Limb (tissue), 2 donors: Measurements from ENCODE around the gene ZCCHC9.
"Not testable (repeated sequence)": the region's sequence is repeated elsewhere in the genome, so short reads cannot be mapped to it uniquely, and the experiment has no call there.

Experiments
- DNase-seq, 2 donors: peaks; one replicate each; pipeline ENCODE4 v3.0.0-alpha.2; 2016; ENCODE audit errors: extremely low spot score in 2 of 2

The ZCCHC9 gene, protein sequence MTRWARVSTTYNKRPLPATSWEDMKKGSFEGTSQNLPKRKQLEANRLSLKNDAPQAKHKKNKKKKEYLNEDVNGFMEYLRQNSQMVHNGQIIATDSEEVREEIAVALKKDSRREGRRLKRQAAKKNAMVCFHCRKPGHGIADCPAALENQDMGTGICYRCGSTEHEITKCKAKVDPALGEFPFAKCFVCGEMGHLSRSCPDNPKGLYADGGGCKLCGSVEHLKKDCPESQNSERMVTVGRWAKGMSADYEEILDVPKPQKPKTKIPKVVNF

GRCh38 chr5:81301271-81302015, at the start of gene ZCCHC9:
Gene ZCCHC9, plus strand, starts transcription at chr5:81301587. Its CDS starts 3,171 bp downstream, at chr5:81304758.
- DNase-seq: peak; percentile 95 to 96

DNA sequence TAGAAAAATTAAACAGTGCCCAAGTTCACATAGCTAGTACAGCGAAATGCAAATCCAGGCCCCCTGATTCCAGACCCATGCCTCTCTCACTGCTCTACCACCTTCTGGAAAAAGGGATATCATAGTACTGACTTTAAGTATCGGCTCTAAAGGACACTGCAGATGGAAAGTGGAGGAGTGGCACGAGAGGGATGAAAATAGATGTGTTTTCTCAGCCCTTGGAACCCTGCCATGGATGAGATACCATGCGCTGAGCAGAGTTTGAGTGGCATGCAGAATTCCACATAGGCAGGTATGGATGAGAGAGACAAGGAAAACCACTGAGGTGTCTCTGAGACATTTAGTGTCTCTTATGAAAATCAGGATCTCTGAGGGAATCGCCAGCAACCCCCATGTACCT, 49.5 kb upstream of the ZCCHC9 start:
- no peak for DNase-seq

DNA sequence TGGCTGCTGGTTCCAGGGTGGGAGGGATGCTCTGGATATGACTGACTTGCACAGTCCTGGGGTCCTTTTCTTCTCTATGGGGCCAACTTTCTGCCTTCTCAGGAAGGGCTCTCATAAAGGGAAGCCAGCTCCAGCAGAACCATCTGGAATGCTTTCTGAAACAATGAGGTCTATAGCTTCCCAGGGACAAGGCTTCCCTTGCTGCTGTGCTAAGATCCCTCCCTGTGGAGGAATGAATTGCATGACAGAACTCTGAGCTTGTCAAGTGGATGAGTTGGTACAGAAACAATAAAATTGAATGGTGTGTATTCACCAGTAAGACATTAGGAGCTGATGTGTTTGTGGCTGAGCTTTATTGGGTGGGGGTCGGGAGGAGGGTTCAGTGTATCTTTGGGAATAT, 48.5 kb upstream of the ZCCHC9 start:
- no peak for DNase-seq

- DNase-seq: no peak
Measured at GRCh38 chr5:81253875-81254274, 47.5 kb upstream of the ZCCHC9 start.

DNA sequence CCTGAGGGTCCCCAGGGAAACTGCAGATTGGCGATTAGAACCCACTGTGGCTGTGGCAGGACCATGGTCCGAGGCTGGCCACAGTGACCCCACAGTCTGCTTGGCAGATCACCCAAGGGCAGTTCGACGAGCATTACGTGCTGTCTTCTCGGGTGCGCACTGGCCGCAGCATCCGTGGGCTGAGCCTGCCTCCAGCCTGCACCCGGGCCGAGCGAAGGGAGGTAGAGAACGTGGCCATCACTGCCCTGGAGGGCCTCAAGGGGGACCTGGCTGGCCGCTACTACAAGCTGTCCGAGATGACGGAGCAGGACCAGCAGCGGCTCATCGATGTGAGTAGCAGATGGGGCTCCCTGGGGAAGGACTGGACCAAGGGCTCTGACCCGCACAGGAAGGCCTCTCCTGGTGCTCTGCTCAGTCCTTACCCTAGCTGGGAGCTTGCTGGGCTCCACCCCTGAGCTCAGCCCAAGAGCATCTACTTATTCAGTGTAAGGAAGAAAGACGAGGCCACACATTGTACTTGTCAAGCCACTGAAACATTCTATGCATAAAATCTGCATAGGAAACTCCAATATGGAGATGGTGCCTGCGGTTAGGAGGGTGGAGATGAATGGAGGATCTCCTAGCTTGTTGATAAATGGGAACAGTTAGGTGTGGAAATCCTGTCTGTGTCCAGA, 46.4 kb upstream of the ZCCHC9 start:
- DNase-seq: no peak

DNA sequence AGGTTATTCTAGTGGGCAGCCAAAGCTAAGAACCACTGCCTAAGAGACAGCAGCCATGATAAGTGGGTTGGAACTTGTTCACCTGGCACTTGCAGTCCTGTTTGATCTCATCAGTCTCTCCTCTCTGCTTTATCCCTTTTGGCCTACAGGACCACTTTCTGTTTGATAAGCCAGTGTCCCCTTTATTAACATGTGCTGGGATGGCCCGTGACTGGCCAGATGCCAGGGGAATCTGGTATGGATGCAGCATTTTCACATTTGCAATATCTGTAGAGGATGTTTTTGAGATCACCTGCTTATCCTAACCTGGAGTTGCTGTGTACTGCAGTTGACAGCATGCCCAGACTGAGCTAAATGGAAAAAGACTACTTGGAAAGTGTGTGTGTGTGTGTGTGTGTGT, 44.6 kb upstream of the ZCCHC9 start:
- DNase-seq: no peak

DNA sequence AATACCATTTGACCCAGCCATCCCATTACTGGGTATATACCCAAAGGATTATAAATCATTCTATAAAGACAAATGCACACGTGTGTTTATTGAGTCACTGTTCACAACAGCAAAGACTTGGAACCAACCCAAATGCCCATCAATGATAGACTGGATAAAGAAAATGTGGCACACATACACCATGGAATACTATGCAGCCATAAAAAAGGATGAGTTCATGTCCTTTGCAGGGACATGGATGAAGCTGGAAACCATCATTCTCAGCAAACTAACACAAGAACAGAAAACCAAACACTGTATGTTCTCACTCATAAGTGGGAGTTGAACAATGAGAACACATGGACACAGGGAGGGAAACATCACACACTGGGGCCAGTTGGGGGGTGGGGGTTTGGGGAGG, 38.6 kb upstream of the ZCCHC9 start:
- DNase-seq: not testable (repeated sequence)

DNA sequence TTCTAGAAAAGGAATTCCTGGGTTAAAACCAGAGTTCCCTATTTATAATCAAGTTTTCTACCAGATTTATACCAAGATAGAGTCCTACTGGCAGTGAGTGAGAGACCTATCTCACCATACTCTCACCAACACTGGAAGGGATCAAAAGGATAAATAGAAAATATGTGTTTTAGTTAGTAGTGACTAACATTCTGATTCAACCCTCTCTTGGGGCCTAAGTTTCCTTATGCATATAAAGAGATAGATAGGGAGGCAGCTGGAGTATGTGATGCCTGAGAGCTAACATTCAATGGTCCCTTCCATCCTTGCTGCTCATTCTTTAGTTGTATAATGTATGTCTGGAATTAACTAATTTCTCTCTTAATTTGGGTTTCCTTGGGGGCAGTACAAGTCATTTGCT, 36.3 kb upstream of the ZCCHC9 start:
- no peak for DNase-seq

DNA sequence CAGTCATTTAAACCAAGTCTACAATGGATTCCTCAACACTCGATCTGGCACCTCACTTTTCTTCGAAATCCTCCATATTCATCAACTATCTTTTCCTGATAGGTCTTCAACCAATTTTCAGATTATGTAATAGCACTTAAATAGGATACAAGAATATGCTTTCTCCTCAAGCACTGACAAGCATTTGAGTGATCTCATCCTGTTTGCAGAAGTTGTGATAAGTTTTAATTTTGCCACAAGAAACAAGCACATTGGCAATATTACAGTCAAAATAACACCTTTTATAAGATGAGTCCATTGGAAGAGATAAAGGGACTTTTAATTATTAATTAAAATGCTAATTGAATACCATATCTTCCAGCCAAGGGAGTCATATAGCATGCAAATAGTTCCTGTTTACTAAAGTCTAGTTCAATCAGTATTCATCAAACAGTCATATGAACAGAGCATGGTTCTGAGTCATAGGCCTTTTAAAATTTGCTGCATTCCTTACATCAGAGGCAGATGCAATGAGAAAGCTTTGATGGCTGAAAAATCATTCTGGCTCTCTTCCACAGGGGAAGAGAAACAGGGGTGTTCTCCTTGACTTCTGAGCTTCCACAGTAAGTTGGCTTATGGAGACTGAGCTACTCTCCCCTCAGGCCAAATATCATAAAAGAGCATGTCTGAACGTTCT, 32.7 kb upstream of the ZCCHC9 start:
- DNase-seq: no peak

DNA sequence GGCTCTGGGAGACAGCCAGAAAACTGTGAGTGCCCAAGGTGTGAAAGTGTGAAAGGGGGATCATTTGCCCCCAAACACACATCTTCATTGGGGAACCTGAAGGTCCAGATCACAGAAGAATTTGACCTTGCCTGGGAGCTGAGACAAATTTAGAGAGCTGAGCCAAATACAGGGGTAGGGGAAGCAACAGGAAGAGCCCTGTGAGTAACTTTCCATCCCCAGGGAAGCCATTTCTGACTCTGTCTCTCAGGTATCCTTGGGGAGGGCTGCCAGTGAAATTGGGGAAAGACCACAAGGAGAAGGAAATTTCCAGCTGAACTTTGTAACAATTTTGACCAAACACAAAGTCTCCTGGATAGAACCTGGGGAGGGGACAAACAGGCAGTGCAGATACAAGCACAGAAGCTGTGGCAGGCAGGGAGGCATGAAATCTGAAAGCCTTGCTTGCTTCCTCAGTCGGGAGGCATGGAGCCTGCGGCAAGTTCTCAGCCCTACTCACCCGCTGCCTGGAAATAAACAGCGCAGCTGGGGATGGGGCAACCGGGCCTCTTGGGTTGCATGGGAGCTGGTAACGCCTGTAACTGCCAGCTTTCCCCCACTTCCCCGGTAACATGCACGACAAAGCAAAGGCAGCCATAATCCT, 31.5 kb upstream of the ZCCHC9 start:
- DNase-seq: no peak

DNA sequence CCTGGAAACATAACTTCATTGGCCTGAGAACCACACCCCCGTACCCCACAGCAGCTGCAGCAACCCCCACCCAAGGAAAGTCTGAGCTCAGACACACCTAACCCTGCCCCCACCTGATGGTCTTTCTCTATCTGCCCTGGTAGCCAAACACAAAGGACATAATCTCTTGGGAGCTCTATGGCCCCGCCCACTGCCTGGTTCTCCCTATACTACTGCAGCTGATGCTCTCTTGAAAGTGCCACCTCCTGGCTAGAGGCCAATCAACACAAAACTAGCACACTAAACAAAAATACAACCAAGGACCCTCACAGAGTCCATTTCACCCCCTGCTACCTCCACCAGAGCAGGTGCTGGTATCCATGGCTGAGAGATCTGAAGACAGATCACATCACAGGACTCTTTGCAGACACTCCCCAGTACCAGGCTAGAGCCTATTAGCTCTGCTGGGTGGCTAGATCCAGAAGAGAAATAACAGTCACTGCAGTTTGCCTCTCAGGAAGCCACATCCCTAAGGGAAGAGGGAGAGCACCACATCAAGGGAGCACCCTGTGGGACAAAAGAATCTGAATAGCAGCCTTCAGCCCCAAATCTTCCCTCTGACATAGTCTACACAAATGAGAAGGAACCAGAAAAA, 30.9 kb upstream of the ZCCHC9 start:
- not testable (repeated sequence) for DNase-seq

GRCh38 chr5:81283976-81284375, 17.4 kb upstream of the ZCCHC9 start:
- DNase-seq: no peak

- DNase-seq: no peak
Measured at GRCh38 chr5:81286059-81286617, 15.2 kb upstream of the ZCCHC9 start.

- DNase-seq: no peak
Measured at GRCh38 chr5:81288021-81288433, 13.4 kb upstream of the ZCCHC9 start.

- DNase-seq: no peak
Measured at GRCh38 chr5:81290146-81290545, 11.2 kb upstream of the ZCCHC9 start.

GRCh38 chr5:81292130-81292529, 9.3 kb upstream of the ZCCHC9 start:
- DNase-seq: no peak

DNA sequence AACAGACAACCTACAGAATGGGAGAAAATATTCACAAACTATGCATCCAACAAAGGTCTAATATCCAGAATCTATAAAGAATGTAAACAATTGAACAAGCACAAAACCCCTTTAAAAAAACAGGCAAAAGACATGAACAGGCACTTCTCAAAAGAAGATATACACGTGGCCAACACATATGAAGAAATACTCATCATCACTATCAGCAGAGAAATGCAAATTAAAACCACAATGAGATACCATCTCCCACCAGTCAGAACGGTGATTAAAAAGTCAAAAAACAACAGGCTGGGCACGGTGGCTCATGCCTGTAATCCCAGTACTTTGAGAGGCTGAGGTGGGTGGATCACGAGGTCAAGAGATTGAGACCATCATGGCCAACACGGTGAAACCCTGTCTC, 7.4 kb upstream of the ZCCHC9 start:
- not testable (repeated sequence) for DNase-seq

GRCh38 chr5:81297531-81297930, 3.9 kb upstream of the ZCCHC9 start:
- no peak for DNase-seq

DNA sequence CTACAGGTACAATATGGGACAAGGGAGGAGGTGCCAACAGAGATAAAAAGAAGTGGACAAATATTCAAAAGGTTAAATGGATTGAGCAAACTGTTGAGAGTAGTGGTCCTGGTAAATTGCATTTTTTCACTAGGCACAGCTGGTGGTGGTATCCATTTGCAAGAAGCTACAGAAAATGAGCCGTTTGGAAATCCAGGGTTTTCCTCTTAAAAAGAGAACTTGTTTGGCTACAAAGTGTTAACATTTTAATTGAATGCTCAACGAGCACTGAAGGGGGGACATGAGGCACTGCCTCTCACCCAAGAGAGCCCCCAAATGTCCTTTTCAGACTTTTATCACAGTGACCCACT, 491 bp upstream of the ZCCHC9 start:
- no peak for DNase-seq

DNA sequence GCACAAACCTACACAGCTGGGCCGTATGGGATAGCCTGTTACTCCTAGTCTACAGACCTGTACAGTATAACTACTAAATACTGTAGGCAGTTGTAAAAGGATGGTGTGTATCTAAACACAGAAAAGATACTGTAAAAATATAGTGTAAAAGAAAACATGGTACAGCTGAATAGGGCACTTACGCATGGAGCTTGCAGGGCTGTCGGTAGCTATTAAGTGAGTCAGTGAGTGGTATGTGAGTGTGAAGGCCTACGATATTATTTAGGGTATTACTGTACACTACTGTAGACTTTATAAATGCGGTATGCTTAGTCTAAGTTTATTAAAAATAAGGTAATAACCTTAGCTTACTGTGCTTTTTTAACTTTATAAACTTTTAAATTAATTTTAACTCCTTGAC, 1.2 kb downstream of the ZCCHC9 start:
- DNase-seq: no peak

- no peak for DNase-seq
Measured at GRCh38 chr5:81303563-81303962, 2.2 kb downstream of the ZCCHC9 start.
